OCI-LY7 (cell line): ENCODE results near the gene CPEB1. TPM values are rescaled to one million over a fixed set of nuclear protein-coding genes. Genes with fewer than 3 reads are reported as not detected.
"Not testable (repeated sequence)": the region's sequence is repeated elsewhere in the genome, so short reads cannot be mapped to it uniquely, and the experiment has no call there.

ENCODE experiments used
- BruUV-seq: library from RNA; stranded (reverse); fragments of 400-500 nt; replicated peaks from 2 replicates; lab custom pipeline; 2021; lab: Mats Ljungman, UMichigan
- CTCF ChIA-PET: fragments of 300-600 bp; sonication (Branson Sonifier 250); formaldehyde crosslinking; loops from one replicate; lab custom pipeline; 2022; ENCODE audit warnings: antibody characterized with exemption; ENCODE audit not compliant: unreplicated experiment; lab: Charles Lee
- POLR2A ChIA-PET: fragments of 300-600 bp; sonication (Branson Sonifier 250); formaldehyde crosslinking; loops from one replicate; lab custom pipeline; 2022; ENCODE audit warnings: antibody characterized with exemption; lab: Charles Lee
- DNase-seq: peaks from one replicate; pipeline ENCODE4 v3.0.0-alpha.2; 2015; ENCODE audit warnings: low spot score
- H2AFZ ChIP-seq: fragments of 200-600 bp; sonication (generic), shearing (Covaris generic); 2 replicates; pipeline ENCODE4 v1.6.1; 2014; ENCODE audit warnings: mild to moderate bottlenecking, antibody characterized with exemption, low read length, moderate library complexity
- H3K27ac ChIP-seq: fragments of 200-600 bp; sonication (generic); 2 replicates; pipeline ENCODE4 v1.5.1; 2014; ENCODE audit warnings: mixed run types, low read depth, mild to moderate bottlenecking, moderate library complexity, low read length, inconsistent platforms; ENCODE audit not compliant: poor library complexity, severe bottlenecking
- H3K36me3 ChIP-seq: fragments of 200-600 bp; sonication (generic); 2 replicates; pipeline ENCODE4 v1.6.1; 2014; ENCODE audit warnings: mild to moderate bottlenecking, antibody characterized with exemption, low read length, moderate library complexity, mixed read lengths; ENCODE audit not compliant: insufficient read depth
- H3K4me1 ChIP-seq: fragments of 200-600 bp; sonication (generic); 2 replicates; pipeline ENCODE4 v1.5.1; 2014; ENCODE audit warnings: mild to moderate bottlenecking, low read length; ENCODE audit not compliant: insufficient read depth, poor library complexity, severe bottlenecking
- H3K4me2 ChIP-seq: fragments of 200-600 bp; sonication (generic); 2 replicates; pipeline ENCODE4 v1.6.1; 2014; ENCODE audit warnings: mild to moderate bottlenecking, low read length
- H3K4me3 ChIP-seq: fragments of 200-600 bp; sonication (generic); 2 replicates; pipeline ENCODE4 v1.5.1; 2014; ENCODE audit warnings: mild to moderate bottlenecking, low read depth, low read length; ENCODE audit not compliant: poor library complexity, severe bottlenecking
- H3K79me2 ChIP-seq: fragments of 200-600 bp; sonication (generic); 2 replicates; pipeline ENCODE4 v1.6.1; 2016; ENCODE audit warnings: low read depth, mild to moderate bottlenecking, low read length, moderate library complexity, mixed read lengths; ENCODE audit not compliant: insufficient read depth
- H3K9me2 ChIP-seq: fragments of 200-600 bp; sonication (generic); 2 replicates; pipeline ENCODE4 v1.6.1; 2016; ENCODE audit warnings: mild to moderate bottlenecking, low read length, mixed read lengths; ENCODE audit not compliant: insufficient read depth
- H3K9me3 ChIP-seq: fragments of 200-600 bp; sonication (generic); 2 replicates; pipeline ENCODE4 v1.6.1; 2014; ENCODE audit warnings: mild to moderate bottlenecking, mixed run types, low read length, mixed read lengths
- H4K20me1 ChIP-seq: fragments of 200-600 bp; sonication (generic); 2 replicates; pipeline ENCODE4 v1.6.1; 2014; ENCODE audit warnings: mild to moderate bottlenecking, antibody characterized with exemption, low read length, moderate library complexity, mixed read lengths; ENCODE audit not compliant: insufficient read depth
- intact Hi-C: fragments of 100-400 bp; cut with micrococcal nuclease; formaldehyde crosslinking; loops from one replicate; pipeline ENCODE4 v1.10.0; 2022; ENCODE audit not compliant: unreplicated experiment
- total RNA-seq, 2 experiments: library from RNA; depleted of rRNA in 1 of 2; stranded (reverse); fragments of >200 nt in 1 of 2; shearing (Covaris generic) in 1 of 2; gene quantifications; 2 replicates each; pipeline ENCODE4 v1.2.3, GENCODE V29; 2014 to 2022

Gene CPEB1
- total RNA-seq, 2 experiments from 2014 or later = not detected

DNA sequence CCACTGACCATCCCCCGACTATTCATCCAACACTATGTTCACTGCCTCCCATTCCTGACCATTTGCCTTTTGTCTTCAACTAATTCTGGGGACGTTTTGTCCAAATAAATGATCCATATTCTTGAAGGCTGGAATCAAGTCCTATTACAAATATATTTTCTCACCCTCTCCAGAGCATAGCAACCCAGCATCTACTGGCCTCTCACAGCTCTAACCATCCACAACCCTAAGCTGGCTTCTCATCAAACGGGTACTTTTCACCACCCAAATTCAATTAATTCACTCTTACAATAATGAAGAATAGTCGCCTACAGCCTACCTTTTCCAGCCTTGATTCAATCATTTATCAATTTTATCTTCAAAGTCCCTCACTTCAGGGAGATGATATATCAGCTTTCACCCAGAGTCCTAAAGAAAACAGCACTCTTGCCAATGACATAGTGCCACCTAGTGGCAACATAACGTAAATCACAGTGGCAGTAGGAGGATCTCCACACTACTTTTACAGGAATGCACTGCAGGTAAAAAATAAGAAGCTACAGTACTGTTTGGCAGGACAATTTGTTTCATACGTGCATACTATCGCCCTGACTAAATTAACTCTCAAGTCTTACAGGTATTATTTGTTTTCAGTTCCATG, 144.3 kb downstream of the CPEB1 start:
- H2AFZ ChIP-seq, H3K4me3 ChIP-seq, intact Hi-C loops, H3K4me2 ChIP-seq, H4K20me1 ChIP-seq, H3K27ac ChIP-seq, POLR2A ChIA-PET, H3K36me3 ChIP-seq, BruUV-seq, H3K4me1 ChIP-seq, H3K79me2 ChIP-seq, H3K9me2 ChIP-seq, H3K9me3 ChIP-seq, DNase-seq, CTCF ChIA-PET: not testable (repeated sequence)

DNA sequence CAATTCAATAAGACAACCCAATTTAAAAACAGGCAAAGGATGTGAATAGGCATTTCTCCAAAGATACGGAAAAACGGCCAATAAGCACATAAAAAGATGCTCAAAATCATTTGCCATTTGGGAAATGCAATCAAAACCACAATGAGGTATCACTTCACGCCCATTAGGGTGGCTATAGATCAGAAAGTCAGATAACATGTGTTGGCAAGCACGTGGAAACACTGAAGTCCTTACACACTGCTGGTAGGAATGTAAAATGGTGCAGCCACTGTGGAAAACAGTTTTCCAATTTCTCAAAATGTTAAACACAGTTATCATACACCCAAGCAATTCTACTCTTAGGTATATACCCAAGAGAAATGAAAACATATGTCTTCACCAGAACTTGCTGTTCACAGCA, 146.4 kb downstream of the CPEB1 start:
- H3K4me1 ChIP-seq, intact Hi-C loops, H3K4me3 ChIP-seq, H3K9me2 ChIP-seq, H3K9me3 ChIP-seq, H3K36me3 ChIP-seq, H3K79me2 ChIP-seq, POLR2A ChIA-PET, H3K4me2 ChIP-seq, H2AFZ ChIP-seq, BruUV-seq, H4K20me1 ChIP-seq, CTCF ChIA-PET, H3K27ac ChIP-seq, DNase-seq: not testable (repeated sequence)

DNA sequence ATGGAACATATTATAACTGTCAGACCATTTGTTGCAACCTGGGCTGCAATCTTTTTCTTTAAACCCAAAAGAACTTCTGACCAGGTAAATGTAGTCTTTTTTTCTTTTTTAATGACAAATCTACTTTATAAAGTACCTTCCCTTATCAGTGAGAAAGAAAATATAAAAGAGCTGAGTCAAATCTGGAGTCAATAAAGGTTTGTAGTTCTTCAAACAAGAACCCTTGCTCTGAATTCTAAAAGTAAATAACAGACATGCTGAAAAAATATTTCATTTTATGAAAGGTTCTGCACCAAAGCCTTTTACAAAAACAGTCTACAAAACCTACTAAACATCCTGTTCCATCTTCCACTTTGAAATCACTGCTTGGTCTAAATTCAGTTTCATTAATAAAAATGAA, 149.2 kb downstream of the CPEB1 start:
- H2AFZ ChIP-seq, CTCF ChIA-PET, H3K4me3 ChIP-seq, H3K4me1 ChIP-seq, H3K27ac ChIP-seq, DNase-seq, BruUV-seq, intact Hi-C loops, H3K36me3 ChIP-seq, H4K20me1 ChIP-seq, H3K9me2 ChIP-seq, H3K79me2 ChIP-seq, H3K9me3 ChIP-seq, H3K4me2 ChIP-seq: not testable (repeated sequence)
- POLR2A ChIA-PET = interaction anchor here (0.6 kb wide), 1 partner anchor 506 kb away, joined by 3 read pairs; no protein-coding TSS in a partner anchor

Other genes starting within 250 kb of the CPEB1 start
- 4.8 and 7.7 TPM in 2 replicates for gene GOLGA6L9, start 217.5 kb downstream of the CPEB1 start, total RNA-seq (2014; rRNA removed; shearing (Covaris generic))
- 7.4 TPM in 2 replicates for gene GOLGA6L9, start 217.5 kb downstream of the CPEB1 start, total RNA-seq (2022)
- 3,737 and 4,080 TPM in 2 replicates for gene RPS17, start 106.9 kb downstream of the CPEB1 start, total RNA-seq (2014; rRNA removed; shearing (Covaris generic))
- gene RPS17, start 106.9 kb downstream of the CPEB1 start, total RNA-seq (2022) = 2,562 and 2,567 TPM in 2 replicates
- gene AP3B2, start 62.5 kb upstream of the CPEB1 start, total RNA-seq (2014; rRNA removed; shearing (Covaris generic)) = not detected in 2 replicates
- 0.13 and 0.50 TPM in 2 replicates for gene AP3B2, start 62.5 kb upstream of the CPEB1 start, total RNA-seq (2022)
- gene FSD2, start 158.7 kb upstream of the CPEB1 start, total RNA-seq (2014; rRNA removed; shearing (Covaris generic)) = 0.13 and 0.92 TPM in 2 replicates
- gene FSD2, start 158.7 kb upstream of the CPEB1 start, total RNA-seq (2022) = 0.28 and 0.32 TPM in 2 replicates
- gene WHAMM, start 162.3 kb upstream of the CPEB1 start, total RNA-seq (2014; rRNA removed; shearing (Covaris generic)) = 7.3 and 8.6 TPM in 2 replicates
- 13.6 and 13.7 TPM in 2 replicates for gene WHAMM, start 162.3 kb upstream of the CPEB1 start, total RNA-seq (2022)